Measurements from ENCODE around the gene RAPGEF4. TPM values are rescaled to one million over a fixed set of nuclear protein-coding genes. Genes with fewer than 3 reads are reported as not detected.

RAPGEF4 gene
- total and polyA plus RNA-seq, 2 of the 8 experiments (the other 6 are each of a cell fraction or from before 2014, with no cell fraction given): 1.2 to 2.6 TPM

- TF ChIP-seq BRCA1 (IDR thresholded peaks at IDR 0.05; ENCODE audit: low read depth, low read length): no peak
- TF ChIP-seq SAP30 (IDR thresholded peaks at IDR 0.05; ENCODE audit: insufficient read depth, insufficient replicate concordance, low read length): no peak
- TF ChIP-seq EZH2 (IDR thresholded peaks at IDR 0.05; ENCODE audit: low read depth, low read length, severe bottlenecking): no peak
- no peak for TF ChIP-seq SIX5 (IDR thresholded peaks at IDR 0.05; ENCODE audit: low read depth, low read length)
- TF ChIP-seq CHD1 (IDR thresholded peaks at IDR 0.05; ENCODE audit: low read depth, low read length): no peak
- no peak for TF ChIP-seq KDM4A (IDR thresholded peaks at IDR 0.05; ENCODE audit: low read depth, low read length, severe bottlenecking)
- TF ChIP-seq TAF7 (optimal IDR thresholded peaks at IDR 0.05; ENCODE audit: borderline replicate concordance, low read depth, low read length): no peak
- TF ChIP-seq USF2 (IDR thresholded peaks at IDR 0.05; ENCODE audit: low read length): no peak
Measured at GRCh38 chr2:173010233-173010632, 274.6 kb downstream of the RAPGEF4 start (continued).

All from H1 (cell line).